Spleen (tissue), 11 donors: Measurements from ENCODE around the gene MINAR1. TPM values are rescaled to one million over a fixed set of nuclear protein-coding genes. Genes with fewer than 3 reads are reported as not detected.

Experiments used
- DNase-seq: peaks from one replicate; pipeline ENCODE4 v3.0.0-alpha.2; 2020
- H3K27ac ChIP-seq, 8 donors: fragments of 200-600 bp; sonication (generic) in 7 of 8; 1 replicate in 4 of 8; 2 replicates in 4 of 8; pipeline versions ENCODE4 v1.5.0 to v1.8.0; 2016 to 2021; ENCODE audit warnings: inconsistent platforms in 4 of 8, mild to moderate bottlenecking in 4 of 8, moderate library complexity in 1 of 8
- H3K27me3 ChIP-seq, 7 donors: fragments of 200-600 bp; sonication (generic) in 6 of 7; replicated peaks in 1 of 7; 1 replicate in 4 of 7; 2 replicates in 3 of 7; pipeline versions ENCODE4 v1.5.0 to v1.8.0; 2016 to 2021; ENCODE audit warnings: inconsistent platforms in 3 of 7, mild to moderate bottlenecking in 1 of 7
- H3K36me3 ChIP-seq, 6 donors: fragments of 200-600 bp; sonication (generic) in 5 of 6; 1 replicate in 4 of 6; 2 replicates in 2 of 6; pipeline versions ENCODE4 v1.5.0 to v1.8.0; 2016 to 2021; ENCODE audit warnings: inconsistent platforms in 2 of 6
- H3K4me1 ChIP-seq, 6 donors: fragments of 200-600 bp; sonication (generic) in 5 of 6; 1 replicate in 3 of 6; 2 replicates in 3 of 6; pipeline versions ENCODE4 v1.5.0 to v1.8.0; 2016 to 2021; ENCODE audit warnings: inconsistent platforms in 3 of 6
- H3K4me3 ChIP-seq, 8 donors: fragments of 200-600 bp; sonication (generic) in 7 of 8; 1 replicate in 4 of 8; 2 replicates in 4 of 8; pipeline versions ENCODE4 v1.5.0 to v1.8.0; 2016 to 2021; ENCODE audit warnings: inconsistent platforms in 4 of 8, mild to moderate bottlenecking in 4 of 8, moderate library complexity in 2 of 8
- H3K9me3 ChIP-seq, 8 donors: fragments of 200-600 bp; sonication (generic) in 7 of 8; 1 replicate in 4 of 8; 2 replicates in 4 of 8; pipeline versions ENCODE4 v1.5.0 to v1.8.0; 2016 to 2021; ENCODE audit warnings: inconsistent platforms in 4 of 8
- CTCF ChIP-seq, 11 experiments: fragments of 200-600 bp in 7 of 11; fragments of 450-650 bp in 4 of 11; sonication (generic) in 4 of 11; IDR thresholded peaks in 8 of 11; conservative IDR thresholded peaks in 3 of 11; 1 replicate in 7 of 11; 2 replicates in 4 of 11; pipeline versions ENCODE4 v1.4.0 to v1.8.0; 2016 to 2021; ENCODE audit warnings: antibody characterized with exemption in 11 of 11, inconsistent platforms in 4 of 11, mild to moderate bottlenecking in 1 of 11
- POLR2A ChIP-seq, 3 donors: fragments of 450-650 bp; IDR thresholded peaks; one replicate each; pipeline ENCODE4 v1.5.1; 2017; ENCODE audit warnings: antibody characterized with exemption in 3 of 3, mild to moderate bottlenecking in 1 of 3
- POLR2AphosphoS5 ChIP-seq, 3 donors: sonication (generic); formaldehyde crosslinking; IDR thresholded peaks; one replicate each; pipeline ENCODE4 v1.5.1; 2017; ENCODE audit warnings: antibody characterized with exemption in 3 of 3
- WGBS, 5 donors: extraction: QIAGEN DNeasy Blood & Tissue Kit in 3 of 5; methylation state at CpG; one replicate each; pipeline versions ENCODE4 v1.1.5 to v1.1.7; 2013 to 2018; 5-methylcytosine and 5-hydroxymethylcytosine counted together
- intact Hi-C: fragments of 100-400 bp; cut with DNase I; formaldehyde crosslinking; loops from one replicate; pipeline ENCODE4 v1.15.0; 2023; ENCODE audit warnings: low total_unique reads
- polyA plus RNA-seq, 3 donors: library from polyadenylated mRNA; stranded (reverse); fragments of 200-250 nt; gene quantifications; one replicate each; pipeline ENCODE4 v1.2.1, GENCODE V29; 2013
- total RNA-seq, 7 donors: library from RNA; depleted of rRNA in 3 of 7; stranded (reverse); fragments of >200 nt in 3 of 7; fragmentation: NEBNext Ultra II Directional in 4 of 7; extraction: Animal tissue kit (Norgen Biotek cat#: 25700) in 4 of 7; gene quantifications; one replicate each; pipeline versions ENCODE4 v1.1.0 to v1.2.1, GENCODE V29; 2016 to 2021
- donor health status: healthy with polysubstance abuse.
- donor health status: DM: no; HTN: no; CAD: no; lungs with moderate emphysema.
- donor health status: DM: no; HTN: no; CAD: no.
- donor health status: Bipolar disorder and iron deficiency.
- donor health status: healthy.
- donor health status: DM: no; HTN: no; CAD: no.
- donor health status: DM: yes; HTN: yes; CAD: no.

The MINAR1 gene
- total and polyA plus RNA-seq, 10 donors: 0.15 to 1.6 (median 0.73) TPM

- Histone ChIP-seq H3K4me3 (no peak overlapping the region), H3K27me3 (no peaks in the 10 kb centered on the region), H3K27ac (no peak overlapping the region), H3K36me3 (peaks cover 0 to 13% (median 0%) of the 10 kb centered on the region in 6 donors), H3K4me1 (no peaks in the 10 kb centered on the region), H3K9me3 (no peaks in the 10 kb centered on the region)
- intact Hi-C loops: no loop called here
- TF ChIP-seq POLR2A (IDR thresholded peaks at IDR 0.05) (no peak), CTCF (IDR thresholded peaks at IDR 0.05 in 8 of 11, conservative IDR thresholded peaks at IDR 0.05 in 3 of 11) (no peak)
- 85 to 94% (median 92%) methylated on average over 2 of the region's 2 CpGs for WGBS, 5 donors
- DNase-seq: no peak
Measured at GRCh38 chr15:79410237-79410636, 21.9 kb upstream of the MINAR1 start.

GRCh38 chr15:79412010-79412409 is 20.1 kb upstream of the MINAR1 start:
- intact Hi-C loops: no loop called here
- no peak for TF ChIP-seq POLR2A (IDR thresholded peaks at IDR 0.05)
- TF ChIP-seq POLR2AphosphoS5 (IDR thresholded peaks at IDR 0.05): no peak
- no peak for TF ChIP-seq CTCF (IDR thresholded peaks at IDR 0.05 in 8 of 11, conservative IDR thresholded peaks at IDR 0.05 in 3 of 11)
- H3K4me3 ChIP-seq: no peak overlapping the region
- no peak overlapping the region for H3K27ac ChIP-seq
- 58 to 76% (median 73%) methylated on average over 2 to 3 of the region's 3 CpGs for WGBS, 5 donors
- peaks cover 0 to 13% (median 0%) of the 10 kb centered on the region in 6 donors for H3K36me3 ChIP-seq
- no peaks in the 10 kb centered on the region for H3K9me3 ChIP-seq
- no peaks in the 10 kb centered on the region for H3K27me3 ChIP-seq
- no peak for DNase-seq
- no peaks in the 10 kb centered on the region for H3K4me1 ChIP-seq

- WGBS, 5 donors: 90 to 99% (median 97%) methylated on average over 2 to 6 of the region's 6 CpGs; no CpG with 5 or more reads in 1 of the 5 donors
- intact Hi-C loops: no loop called here
- Histone ChIP-seq H3K4me3 (no peak overlapping the region), H3K36me3 (peaks cover 0 to 13% (median 0%) of the 10 kb centered on the region in 6 donors), H3K4me1 (no peaks in the 10 kb centered on the region), H3K27me3 (no peaks in the 10 kb centered on the region), H3K27ac (no peak overlapping the region), H3K9me3 (no peaks in the 10 kb centered on the region)
- TF ChIP-seq CTCF (IDR thresholded peaks at IDR 0.05 in 8 of 11, conservative IDR thresholded peaks at IDR 0.05 in 3 of 11): no peak
- no peak for TF ChIP-seq POLR2A (IDR thresholded peaks at IDR 0.05)
- no peak for TF ChIP-seq POLR2AphosphoS5 (IDR thresholded peaks at IDR 0.05)
- DNase-seq: no peak
Measured at GRCh38 chr15:79412429-79412828, 19.7 kb upstream of the MINAR1 start.

- Histone ChIP-seq H3K36me3 (peaks cover 0 to 13% (median 0%) of the 10 kb centered on the region in 6 donors), H3K4me3 (no peak overlapping the region), H3K4me1 (no peaks in the 10 kb centered on the region), H3K27me3 (no peaks in the 10 kb centered on the region), H3K9me3 (no peaks in the 10 kb centered on the region), H3K27ac (no peak overlapping the region)
- DNase-seq: no peak
- TF ChIP-seq POLR2AphosphoS5 (IDR thresholded peaks at IDR 0.05): no peak
- no peak for TF ChIP-seq CTCF (IDR thresholded peaks at IDR 0.05 in 8 of 11, conservative IDR thresholded peaks at IDR 0.05 in 3 of 11)
- TF ChIP-seq POLR2A (IDR thresholded peaks at IDR 0.05): no peak
- WGBS, 5 donors: 91 to 97% (median 93%) methylated on average over 2 of the region's 2 CpGs
- intact Hi-C loops: no loop called here
Measured at GRCh38 chr15:79416876-79417275, 15.3 kb upstream of the MINAR1 start.
